DMS79 (cell line): Measurements from ENCODE around the gene EPHA3.

Source experiments
- DNase-seq: peaks from one replicate; lab custom pipeline; 2025; lab: John Stamatoyannopoulos, UW

Gene EPHA3

GRCh38 chr3:89107461-89108290 is at the start of gene EPHA3:
TSS of gene EPHA3 (plus strand) at chr3:89107621. CDS start at chr3:89107749, 128 bp downstream.
- DNase-seq, result no peak

- DNase-seq, result no peak
Measured at GRCh38 chr3:89058371-89058770, 49.0 kb upstream of the EPHA3 start.

GRCh38 chr3:89059211-89059925 is 48.1 kb upstream of the EPHA3 start:
- no peak for DNase-seq

- no peak for DNase-seq
Measured at GRCh38 chr3:89061259-89061658, 46.2 kb upstream of the EPHA3 start.

- DNase-seq, result no peak
Measured at GRCh38 chr3:89067736-89068135, 39.7 kb upstream of the EPHA3 start.

GRCh38 chr3:89072642-89073041 is 34.8 kb upstream of the EPHA3 start:
- DNase-seq, result no peak

GRCh38 chr3:89079944-89080343 is 27.5 kb upstream of the EPHA3 start:
- no peak for DNase-seq

- no peak for DNase-seq
Measured at GRCh38 chr3:89087851-89088250, 19.6 kb upstream of the EPHA3 start.

GRCh38 chr3:89098173-89098572 is 9.2 kb upstream of the EPHA3 start:
- no peak for DNase-seq

- no peak for DNase-seq
Measured at GRCh38 chr3:89098964-89099585, 8.3 kb upstream of the EPHA3 start.

- DNase-seq, result no peak
Measured at GRCh38 chr3:89101251-89101650, 6.2 kb upstream of the EPHA3 start.

GRCh38 chr3:89101921-89102320 is 5.5 kb upstream of the EPHA3 start:
- no peak for DNase-seq

- no peak for DNase-seq
Measured at GRCh38 chr3:89104499-89104898, 2.9 kb upstream of the EPHA3 start.

- no peak for DNase-seq
Measured at GRCh38 chr3:89105503-89105902, 1.9 kb upstream of the EPHA3 start.

- no peak for DNase-seq
Measured at GRCh38 chr3:89108291-89108550, 800 bp downstream of the EPHA3 start.

GRCh38 chr3:89113344-89113743 is 5.9 kb downstream of the EPHA3 start:
- DNase-seq, result no peak

GRCh38 chr3:89113893-89114840 is 6.7 kb downstream of the EPHA3 start:
- no peak for DNase-seq

- DNase-seq, result no peak
Measured at GRCh38 chr3:89114841-89115223, 7.4 kb downstream of the EPHA3 start.

GRCh38 chr3:89116476-89116875 is 9.1 kb downstream of the EPHA3 start:
- DNase-seq, result no peak

GRCh38 chr3:89138048-89138447 is 30.6 kb downstream of the EPHA3 start:
- no peak for DNase-seq

GRCh38 chr3:89139870-89140269 is 32.4 kb downstream of the EPHA3 start:
- DNase-seq, result no peak

- no peak for DNase-seq
Measured at GRCh38 chr3:89144080-89144479, 36.7 kb downstream of the EPHA3 start.
